Brain microvascular endothelial cell (primary cell): Measurements from ENCODE around the gene ZNF346.

Source experiments
- DNase-seq: peaks from one replicate; pipeline ENCODE4 v3.0.0-alpha.2; 2020
- H3K27ac ChIP-seq: fragments of 250-450 bp; sonication (Bioruptor Pico); 2 replicates; pipeline ENCODE4 v1.5.1; 2020; ENCODE audit warnings: mild to moderate bottlenecking, moderate library complexity
- H3K27me3 ChIP-seq: fragments of 250-450 bp; sonication (Bioruptor Pico); replicated peaks from 2 replicates; pipeline ENCODE4 v1.5.1; 2020; ENCODE audit warnings: mild to moderate bottlenecking
- H3K36me3 ChIP-seq: fragments of 250-450 bp; sonication (Bioruptor Pico); replicated peaks from 2 replicates; pipeline ENCODE4 v1.5.1; 2020; ENCODE audit warnings: mild to moderate bottlenecking
- H3K4me3 ChIP-seq: 2 replicates; pipeline ENCODE4 v1.5.1; 2011; ENCODE audit warnings: low read depth, mild to moderate bottlenecking, control low read depth, low read length, moderate library complexity
- in situ Hi-C: cut with HindIII; loops from 2 replicates; pipeline ENCODE4 v1.10.0; 2017; ENCODE audit warnings: low sequenced_read_pairs, low pct_ligation_motif_present
- TF ChIP-seq, protein P1 (sequence below): IDR thresholded peaks from 2 replicates; pipeline ENCODE4 v1.5.1; 2011; ENCODE audit warnings: low read depth, mild to moderate bottlenecking, moderate library complexity, low read length, control low read depth, inconsistent platforms; ENCODE audit errors: missing control alignments

The ZNF346 gene

DNA sequence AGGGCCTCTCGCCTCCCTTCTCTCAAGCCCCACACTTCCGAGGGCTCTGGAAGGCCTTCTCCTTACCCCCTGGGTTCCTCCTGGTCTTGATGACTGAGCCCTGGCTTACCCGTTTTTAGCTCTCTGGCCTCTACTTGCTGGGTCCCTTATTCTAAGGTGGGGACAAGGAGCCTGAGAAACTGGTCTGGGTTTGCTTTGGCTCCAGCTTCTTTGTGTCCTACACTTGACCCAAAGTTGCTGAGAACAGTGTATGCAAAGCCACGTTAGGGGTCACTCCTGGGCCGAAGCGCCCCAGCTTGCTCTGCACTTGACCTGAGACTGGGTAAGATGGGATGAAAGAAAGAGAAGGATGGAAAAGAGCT is 788 bp downstream of the ZNF346 start:
- in situ Hi-C loops, result no loop called here
- TF ChIP-seq, protein P1, sequence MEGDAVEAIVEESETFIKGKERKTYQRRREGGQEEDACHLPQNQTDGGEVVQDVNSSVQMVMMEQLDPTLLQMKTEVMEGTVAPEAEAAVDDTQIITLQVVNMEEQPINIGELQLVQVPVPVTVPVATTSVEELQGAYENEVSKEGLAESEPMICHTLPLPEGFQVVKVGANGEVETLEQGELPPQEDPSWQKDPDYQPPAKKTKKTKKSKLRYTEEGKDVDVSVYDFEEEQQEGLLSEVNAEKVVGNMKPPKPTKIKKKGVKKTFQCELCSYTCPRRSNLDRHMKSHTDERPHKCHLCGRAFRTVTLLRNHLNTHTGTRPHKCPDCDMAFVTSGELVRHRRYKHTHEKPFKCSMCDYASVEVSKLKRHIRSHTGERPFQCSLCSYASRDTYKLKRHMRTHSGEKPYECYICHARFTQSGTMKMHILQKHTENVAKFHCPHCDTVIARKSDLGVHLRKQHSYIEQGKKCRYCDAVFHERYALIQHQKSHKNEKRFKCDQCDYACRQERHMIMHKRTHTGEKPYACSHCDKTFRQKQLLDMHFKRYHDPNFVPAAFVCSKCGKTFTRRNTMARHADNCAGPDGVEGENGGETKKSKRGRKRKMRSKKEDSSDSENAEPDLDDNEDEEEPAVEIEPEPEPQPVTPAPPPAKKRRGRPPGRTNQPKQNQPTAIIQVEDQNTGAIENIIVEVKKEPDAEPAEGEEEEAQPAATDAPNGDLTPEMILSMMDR, result no peak
- Histone ChIP-seq H3K27ac (no peak overlapping the region), H3K4me3 (peak overlapping the region; percentile 92), H3K27me3 (no peaks in the 10 kb centered on the region), H3K36me3 (no peaks in the 10 kb centered on the region)
- DNase-seq, result no peak

DNA sequence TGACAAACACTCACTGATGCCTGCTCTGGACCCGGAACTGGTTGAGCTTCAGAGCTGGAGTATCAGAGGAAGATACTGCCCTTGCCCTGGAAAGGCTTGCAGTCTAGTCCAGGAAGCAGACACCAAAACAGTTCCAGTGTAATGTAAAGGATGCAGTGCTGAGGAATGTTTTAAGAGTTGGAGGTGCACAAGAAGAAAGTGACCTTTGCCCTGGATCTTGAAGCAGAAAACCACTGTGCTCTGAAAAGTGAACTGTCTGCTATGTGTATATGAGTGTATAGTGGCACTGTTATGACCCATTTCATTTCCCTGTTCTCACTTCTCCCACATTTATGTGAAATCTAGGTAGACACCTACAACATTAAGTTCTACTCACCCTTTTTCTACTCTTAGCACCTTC is 2.1 kb downstream of the ZNF346 start:
- DNase-seq, result no peak
- Histone ChIP-seq H3K27ac (no peak overlapping the region), H3K36me3 (no peaks in the 10 kb centered on the region), H3K27me3 (no peaks in the 10 kb centered on the region), H3K4me3 (no peak overlapping the region)
- TF ChIP-seq, protein P1, result no peak
- in situ Hi-C loops, result no loop called here

DNA sequence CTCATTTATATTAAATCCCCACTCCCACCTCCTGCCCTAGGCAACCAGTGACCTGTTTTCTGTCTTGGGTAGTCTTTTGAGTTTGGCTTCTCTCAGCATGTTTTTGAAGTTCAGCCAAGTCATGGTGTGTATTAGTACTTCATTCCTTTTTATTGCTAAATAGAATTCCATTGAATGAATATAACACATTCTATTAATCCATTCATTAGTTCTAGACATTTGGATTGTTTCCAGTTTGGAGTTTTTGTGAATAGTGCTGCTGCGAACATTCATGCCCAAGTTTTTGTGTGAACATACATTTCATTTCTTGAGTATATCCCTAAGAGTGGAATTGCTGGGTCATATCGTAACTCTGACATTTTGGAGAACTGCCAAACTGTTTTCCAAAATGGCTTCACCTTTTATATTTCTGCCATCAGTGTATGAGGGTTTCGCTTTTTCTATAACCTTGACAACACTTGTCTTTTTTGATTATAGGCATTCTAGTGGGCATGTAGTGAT is 2.7 kb downstream of the ZNF346 start:
- no peak for DNase-seq
- TF ChIP-seq, protein P1, result no peak
- Histone ChIP-seq H3K36me3 (no peaks in the 10 kb centered on the region), H3K4me3 (no peak overlapping the region), H3K27me3 (no peaks in the 10 kb centered on the region), H3K27ac (no peak overlapping the region)
- in situ Hi-C loops, result no loop called here

DNA sequence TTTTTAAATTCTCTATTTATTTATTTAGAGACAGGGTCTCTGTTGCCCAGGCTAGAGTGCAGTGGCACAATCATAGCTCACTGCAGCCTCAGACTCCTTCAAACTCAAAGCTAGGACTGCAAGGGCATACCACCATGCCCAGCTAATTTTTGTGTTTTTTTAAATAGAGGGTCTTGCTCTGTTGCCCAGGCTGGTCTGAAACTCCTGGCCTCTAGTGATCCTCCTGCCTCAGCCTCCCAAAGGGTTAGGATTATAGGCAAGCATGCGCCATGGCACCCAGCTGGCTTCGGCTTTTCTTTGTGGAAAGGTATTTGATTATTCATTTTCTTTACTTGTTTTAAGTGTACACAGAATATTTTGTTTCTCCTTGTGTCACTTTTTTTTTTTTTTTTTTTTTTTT is 5.2 kb downstream of the ZNF346 start:
- Histone ChIP-seq H3K4me3 (no peak overlapping the region), H3K36me3 (no peaks in the 10 kb centered on the region), H3K27me3 (no peaks in the 10 kb centered on the region), H3K27ac (no peak overlapping the region)
- TF ChIP-seq, protein P1, result no peak
- DNase-seq, result no peak
- in situ Hi-C loops, result no loop called here

DNA sequence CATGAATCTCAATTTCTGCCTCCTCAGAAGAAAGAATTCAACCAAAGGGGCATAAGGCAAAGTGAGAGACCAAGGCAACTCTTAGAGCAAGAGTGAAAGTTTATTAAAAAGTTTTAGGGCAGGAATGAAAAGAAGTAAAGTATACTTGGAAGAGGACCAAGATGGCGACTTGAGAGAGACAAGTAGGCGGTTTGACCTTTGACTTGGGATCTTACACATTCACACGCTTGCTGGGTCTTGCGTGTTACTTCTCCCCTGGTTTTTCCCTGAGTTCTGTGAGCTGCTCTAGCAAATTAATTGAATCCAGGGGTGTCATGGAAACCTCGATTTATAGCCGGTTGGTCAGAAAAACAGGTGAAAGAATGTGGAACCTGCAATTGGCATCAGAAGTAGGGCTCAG is 7.0 kb downstream of the ZNF346 start:
- H3K27ac ChIP-seq, result no peak overlapping the region
- no peak overlapping the region for H3K4me3 ChIP-seq
- TF ChIP-seq, protein P1, result no peak
- in situ Hi-C loops, result no loop called here
- DNase-seq, result no peak
- no peaks in the 10 kb centered on the region for H3K27me3 ChIP-seq
- no peaks in the 10 kb centered on the region for H3K36me3 ChIP-seq

DNA sequence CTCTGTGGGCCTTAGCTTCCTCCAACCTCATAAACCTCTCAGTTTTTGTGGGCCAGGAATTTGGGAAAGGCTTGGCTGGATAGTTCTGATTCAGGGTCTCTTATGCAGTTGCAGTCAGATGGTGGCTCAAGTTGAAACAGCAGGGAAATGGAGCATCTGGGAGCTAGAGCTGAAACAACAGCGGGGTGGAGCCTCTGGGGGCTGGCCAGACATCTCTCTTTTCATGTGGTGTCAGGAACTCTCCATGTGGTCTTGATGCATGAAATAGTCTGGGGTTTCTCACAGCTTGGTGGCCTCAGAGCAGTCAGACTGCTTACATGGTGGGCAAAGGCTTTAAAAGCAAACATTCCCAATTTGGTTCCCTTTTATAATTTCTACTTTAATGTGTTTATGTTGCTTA is 13.5 kb downstream of the ZNF346 start:
- Histone ChIP-seq H3K36me3 (no peaks in the 10 kb centered on the region), H3K27me3 (no peaks in the 10 kb centered on the region), H3K4me3 (no peak overlapping the region), H3K27ac (no peak overlapping the region)
- DNase-seq, result peak; percentile 40
- TF ChIP-seq, protein P1, result no peak
- in situ Hi-C loops, result no loop called here
